Gastrocnemius medialis (tissue), 4 donors: ENCODE data around the gene VAMP7. TPM values are rescaled to one million over a fixed set of nuclear protein-coding genes. Genes with fewer than 3 reads are reported as not detected.
"Not testable (repeated sequence)": the region's sequence is repeated elsewhere in the genome, so short reads cannot be mapped to it uniquely, and the experiment has no call there.

Experiments used
- ATAC-seq, 2 donors: fragments of 150-250 bp; one replicate each; pipeline ENCODE4 v1.9.1; 2016
- DNase-seq, 2 donors: peaks; one replicate each; pipeline ENCODE4 v3.0.0-alpha.2; 2019
- H3K27ac ChIP-seq, 4 donors: fragments of 200-600 bp; sonication (generic); 1 replicate in 1 of 4; 2 replicates in 3 of 4; pipeline ENCODE4 v1.5.1; 2016 to 2018; ENCODE audit warnings: mild to moderate bottlenecking in 2 of 4, moderate library complexity in 1 of 4
- H3K27me3 ChIP-seq, 3 donors: fragments of 200-600 bp; sonication (generic) in 2 of 3; 1 replicate in 1 of 3; 2 replicates in 2 of 3; pipeline versions ENCODE4 v1.5.1 to v1.6.0; 2016 to 2019; ENCODE audit warnings: mild to moderate bottlenecking in 1 of 3, moderate library complexity in 1 of 3
- H3K36me3 ChIP-seq, 2 donors: fragments of 200-600 bp; sonication (generic) in 1 of 2; one replicate each; pipeline ENCODE4 v1.5.1; 2017 to 2018
- H3K4me1 ChIP-seq, 2 donors: fragments of 200-600 bp; sonication (generic) in 1 of 2; one replicate each; pipeline ENCODE4 v1.5.1; 2016 to 2017; ENCODE audit warnings: mild to moderate bottlenecking in 2 of 2
- H3K4me3 ChIP-seq, 4 donors: fragments of 200-600 bp; sonication (generic) in 3 of 4; 1 replicate in 1 of 4; 2 replicates in 3 of 4; pipeline ENCODE4 v1.5.1; 2016 to 2019; ENCODE audit warnings: mild to moderate bottlenecking in 2 of 4
- H3K9me3 ChIP-seq, 3 donors: fragments of 200-600 bp; sonication (generic) in 2 of 3; 1 replicate in 1 of 3; 2 replicates in 2 of 3; pipeline ENCODE4 v1.5.1; 2016 to 2019
- POLR2A ChIP-seq, 2 donors: fragments of 450-650 bp; IDR thresholded peaks; one replicate each; pipeline ENCODE4 v1.6.1; 2017; ENCODE audit warnings: antibody characterized with exemption in 2 of 2, mild to moderate bottlenecking in 2 of 2, moderate library complexity in 2 of 2
- in situ Hi-C, 4 donors: fragments of 200-750 bp; cut with MboI; loops; one replicate each; pipeline versions ENCODE4 v1.15.0 to v1.8.0; 2017; ENCODE audit warnings: low sequenced_read_pairs in 4 of 4
- intact Hi-C: fragments of 100-400 bp; cut with DNase I; formaldehyde crosslinking; loops from one replicate; pipeline ENCODE4 v1.15.1; 2023; ENCODE audit warnings: low total_unique reads
- total RNA-seq, 4 donors: library from RNA; depleted of rRNA; stranded (reverse); fragments of >200 nt; gene quantifications; one replicate each; pipeline versions ENCODE4 v1.1.0 to v1.2.3, GENCODE V29; 2016
- TF ChIP-seq, protein P1 (sequence below), 5 experiments: fragments of 450-650 bp in 3 of 5; fragments of 200-600 bp in 2 of 5; sonication (generic) in 2 of 5; IDR thresholded peaks in 4 of 5; conservative IDR thresholded peaks in 1 of 5; 1 replicate in 4 of 5; 2 replicates in 1 of 5; pipeline ENCODE4 v1.5.1; 2016 to 2019; ENCODE audit warnings: antibody characterized with exemption in 5 of 5, mild to moderate bottlenecking in 3 of 5, moderate library complexity in 3 of 5

The VAMP7 gene
- total RNA-seq, 4 donors from 2014 or later: 21.6 to 41.4 (median 32.2) TPM

- H3K4me3 ChIP-seq: no peak overlapping the region
- H3K27me3 ChIP-seq: no peaks in the 10 kb centered on the region
- no peak overlapping the region for H3K27ac ChIP-seq
- DNase-seq (no peak), ATAC-seq (no peak)
- no peaks in the 10 kb centered on the region for H3K36me3 ChIP-seq
- intact Hi-C loops (no loop called here), in situ Hi-C loops (no loop called here)
- TF ChIP-seq, protein P1, sequence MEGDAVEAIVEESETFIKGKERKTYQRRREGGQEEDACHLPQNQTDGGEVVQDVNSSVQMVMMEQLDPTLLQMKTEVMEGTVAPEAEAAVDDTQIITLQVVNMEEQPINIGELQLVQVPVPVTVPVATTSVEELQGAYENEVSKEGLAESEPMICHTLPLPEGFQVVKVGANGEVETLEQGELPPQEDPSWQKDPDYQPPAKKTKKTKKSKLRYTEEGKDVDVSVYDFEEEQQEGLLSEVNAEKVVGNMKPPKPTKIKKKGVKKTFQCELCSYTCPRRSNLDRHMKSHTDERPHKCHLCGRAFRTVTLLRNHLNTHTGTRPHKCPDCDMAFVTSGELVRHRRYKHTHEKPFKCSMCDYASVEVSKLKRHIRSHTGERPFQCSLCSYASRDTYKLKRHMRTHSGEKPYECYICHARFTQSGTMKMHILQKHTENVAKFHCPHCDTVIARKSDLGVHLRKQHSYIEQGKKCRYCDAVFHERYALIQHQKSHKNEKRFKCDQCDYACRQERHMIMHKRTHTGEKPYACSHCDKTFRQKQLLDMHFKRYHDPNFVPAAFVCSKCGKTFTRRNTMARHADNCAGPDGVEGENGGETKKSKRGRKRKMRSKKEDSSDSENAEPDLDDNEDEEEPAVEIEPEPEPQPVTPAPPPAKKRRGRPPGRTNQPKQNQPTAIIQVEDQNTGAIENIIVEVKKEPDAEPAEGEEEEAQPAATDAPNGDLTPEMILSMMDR (IDR thresholded peaks at IDR 0.05 in 4 of 5, conservative IDR thresholded peaks at IDR 0.05 in 1 of 5): no peak
- TF ChIP-seq POLR2A (IDR thresholded peaks at IDR 0.05): no peak
- no peaks in the 10 kb centered on the region for H3K9me3 ChIP-seq
- no peaks in the 10 kb centered on the region for H3K4me1 ChIP-seq
These were observed 42.1 kb downstream of the VAMP7 start for GRCh38 chrX:155923200-155923599.

GRCh38 chrX:155930852-155931618, 49.9 kb downstream of the VAMP7 start:
- H3K27ac ChIP-seq, H3K9me3 ChIP-seq, intact Hi-C loops, H3K4me3 ChIP-seq, ATAC-seq, H3K4me1 ChIP-seq, H3K27me3 ChIP-seq, H3K36me3 ChIP-seq, DNase-seq, in situ Hi-C loops: not testable (repeated sequence)

DNA sequence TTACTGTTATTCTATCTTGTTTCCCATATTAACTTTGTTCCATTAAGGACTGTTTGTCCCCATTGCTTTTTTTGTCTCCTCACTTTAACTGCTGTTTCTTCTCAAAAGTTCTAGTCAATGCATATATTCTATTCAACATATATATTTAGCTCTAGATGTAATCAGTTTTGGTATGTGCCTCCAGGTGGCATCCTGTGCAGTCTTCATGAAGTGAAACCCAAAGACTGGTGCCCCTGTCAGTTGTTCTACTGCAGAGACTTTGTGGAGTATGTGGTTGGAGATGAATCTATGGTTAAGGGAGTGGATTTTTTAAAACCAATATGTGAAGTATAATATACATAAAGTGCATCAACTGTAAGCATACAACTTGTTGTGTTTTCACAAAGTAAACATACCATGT, 57.0 kb downstream of the VAMP7 start:
- Histone ChIP-seq H3K4me3 (no peak overlapping the region), H3K27ac (no peak overlapping the region), H3K27me3 (no peaks in the 10 kb centered on the region), H3K9me3 (no peaks in the 10 kb centered on the region), H3K4me1 (no peaks in the 10 kb centered on the region), H3K36me3 (peaks cover 0 to 4% of the 10 kb centered on the region in 2 donors)
- TF ChIP-seq, protein P1 (IDR thresholded peaks at IDR 0.05 in 4 of 5, conservative IDR thresholded peaks at IDR 0.05 in 1 of 5): no peak
- no peak for TF ChIP-seq POLR2A (IDR thresholded peaks at IDR 0.05)
- intact Hi-C loops (no loop called here), in situ Hi-C loops (no loop called here)
- DNase-seq (no peak), ATAC-seq (no peak)

DNA sequence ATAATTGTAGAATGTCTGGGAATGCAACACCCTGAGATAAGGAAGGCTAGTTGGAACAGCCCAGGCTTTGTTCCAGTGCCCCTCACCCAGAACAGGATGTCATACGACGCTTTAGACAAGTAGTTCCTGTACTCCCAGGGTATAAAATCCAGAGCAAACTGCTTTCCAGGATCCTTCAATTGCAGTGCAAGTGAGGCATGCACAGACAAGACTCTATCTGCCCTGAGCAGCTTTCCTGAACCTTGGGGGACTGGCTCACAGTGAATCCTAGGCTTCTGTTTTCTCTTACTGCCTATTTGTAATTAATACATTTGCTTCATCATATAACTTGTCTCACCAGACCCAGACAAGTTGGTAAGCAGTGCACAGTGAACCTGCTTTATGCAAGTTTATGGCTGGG, 68.0 kb downstream of the VAMP7 start:
- H3K36me3 ChIP-seq: no peaks in the 10 kb centered on the region
- no peaks in the 10 kb centered on the region for H3K27me3 ChIP-seq
- no peak for TF ChIP-seq POLR2A (IDR thresholded peaks at IDR 0.05)
- TF ChIP-seq, protein P1 (IDR thresholded peaks at IDR 0.05 in 4 of 5, conservative IDR thresholded peaks at IDR 0.05 in 1 of 5): no peak
- ATAC-seq: no peak
- intact Hi-C loops: no loop called here
- DNase-seq: no peak
- no peak overlapping the region for H3K27ac ChIP-seq
- H3K9me3 ChIP-seq: no peaks in the 10 kb centered on the region
- no peak overlapping the region for H3K4me3 ChIP-seq
- no peaks in the 10 kb centered on the region for H3K4me1 ChIP-seq
- in situ Hi-C loops: no loop called here

GRCh38 chrX:155951237-155951789, 70.2 kb downstream of the VAMP7 start:
- Histone ChIP-seq H3K27ac (no peak overlapping the region), H3K4me3 (no peak overlapping the region), H3K27me3 (no peaks in the 10 kb centered on the region), H3K36me3 (no peaks in the 10 kb centered on the region), H3K4me1 (no peaks in the 10 kb centered on the region), H3K9me3 (no peaks in the 10 kb centered on the region)
- TF ChIP-seq, protein P1 (IDR thresholded peaks at IDR 0.05 in 4 of 5, conservative IDR thresholded peaks at IDR 0.05 in 1 of 5): no peak
- no peak for TF ChIP-seq POLR2A (IDR thresholded peaks at IDR 0.05)
- DNase-seq (no peak), ATAC-seq (no peak)
- in situ Hi-C loops: no loop called here
- intact Hi-C loops: no loop called here
